ENCODE measurements around the gene CCNYL1.

DNA sequence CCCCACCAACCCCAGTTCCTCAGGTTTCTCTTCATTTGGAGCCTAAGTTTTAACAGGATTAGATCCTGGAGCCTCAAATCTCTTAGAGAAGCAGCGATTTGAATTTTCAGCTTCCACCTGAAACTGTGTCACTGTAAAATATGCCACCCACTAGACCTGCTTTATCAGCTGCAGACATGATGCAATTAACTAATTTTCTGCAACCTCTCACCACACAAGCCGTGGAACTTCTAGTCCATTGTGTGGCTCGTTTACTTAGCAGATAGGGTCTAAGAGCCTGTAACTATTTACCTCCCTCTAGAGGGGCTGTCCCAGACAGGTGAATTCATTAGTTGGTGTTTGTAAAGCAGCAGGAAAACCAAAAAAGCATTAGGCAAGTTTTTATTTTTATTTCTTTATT lies 89.8 kb downstream of the CCNYL1 start:
- TF ChIP-seq, protein P1, sequence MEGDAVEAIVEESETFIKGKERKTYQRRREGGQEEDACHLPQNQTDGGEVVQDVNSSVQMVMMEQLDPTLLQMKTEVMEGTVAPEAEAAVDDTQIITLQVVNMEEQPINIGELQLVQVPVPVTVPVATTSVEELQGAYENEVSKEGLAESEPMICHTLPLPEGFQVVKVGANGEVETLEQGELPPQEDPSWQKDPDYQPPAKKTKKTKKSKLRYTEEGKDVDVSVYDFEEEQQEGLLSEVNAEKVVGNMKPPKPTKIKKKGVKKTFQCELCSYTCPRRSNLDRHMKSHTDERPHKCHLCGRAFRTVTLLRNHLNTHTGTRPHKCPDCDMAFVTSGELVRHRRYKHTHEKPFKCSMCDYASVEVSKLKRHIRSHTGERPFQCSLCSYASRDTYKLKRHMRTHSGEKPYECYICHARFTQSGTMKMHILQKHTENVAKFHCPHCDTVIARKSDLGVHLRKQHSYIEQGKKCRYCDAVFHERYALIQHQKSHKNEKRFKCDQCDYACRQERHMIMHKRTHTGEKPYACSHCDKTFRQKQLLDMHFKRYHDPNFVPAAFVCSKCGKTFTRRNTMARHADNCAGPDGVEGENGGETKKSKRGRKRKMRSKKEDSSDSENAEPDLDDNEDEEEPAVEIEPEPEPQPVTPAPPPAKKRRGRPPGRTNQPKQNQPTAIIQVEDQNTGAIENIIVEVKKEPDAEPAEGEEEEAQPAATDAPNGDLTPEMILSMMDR (conservative IDR thresholded peaks at IDR 0.05; ENCODE audit: low read length): no peak
- no peak for TF ChIP-seq EZH2phosphoT487 (IDR thresholded peaks at IDR 0.05; ENCODE audit: borderline replicate concordance, low read depth, low read length)
